ENCODE measurements around the gene GPHA2. TPM values are rescaled to one million over a fixed set of nuclear protein-coding genes. Genes with fewer than 3 reads are reported as not detected.

Gene GPHA2
- total RNA-seq, 4 donors from 2014 or later, result not detected

DNA sequence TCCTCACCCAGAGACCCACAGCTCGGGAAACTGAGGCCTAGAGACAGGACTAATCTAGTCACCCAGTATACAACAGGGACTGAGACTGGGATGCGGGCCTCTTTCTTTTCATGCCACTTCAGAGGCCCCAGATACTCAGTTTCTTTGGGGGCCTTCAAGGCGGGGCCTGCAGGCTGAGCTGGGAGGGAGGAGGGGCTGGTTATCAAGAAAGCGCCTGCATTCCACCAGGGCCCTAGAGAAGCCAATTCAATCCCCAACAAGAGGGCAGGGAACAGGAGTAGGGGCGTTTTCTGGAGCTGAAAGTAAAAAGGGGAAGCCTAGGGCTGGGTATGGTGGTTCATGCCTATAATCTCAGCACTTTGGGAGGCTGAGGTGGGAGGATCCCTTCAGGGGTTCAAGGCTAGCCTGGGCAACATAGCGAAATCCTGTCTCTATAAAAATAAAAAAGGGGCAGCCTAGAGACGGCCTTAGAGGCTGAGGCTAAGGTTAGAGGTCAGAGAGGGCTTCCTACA is 20.3 kb downstream of the GPHA2 start:
- TF ChIP-seq, protein P1, sequence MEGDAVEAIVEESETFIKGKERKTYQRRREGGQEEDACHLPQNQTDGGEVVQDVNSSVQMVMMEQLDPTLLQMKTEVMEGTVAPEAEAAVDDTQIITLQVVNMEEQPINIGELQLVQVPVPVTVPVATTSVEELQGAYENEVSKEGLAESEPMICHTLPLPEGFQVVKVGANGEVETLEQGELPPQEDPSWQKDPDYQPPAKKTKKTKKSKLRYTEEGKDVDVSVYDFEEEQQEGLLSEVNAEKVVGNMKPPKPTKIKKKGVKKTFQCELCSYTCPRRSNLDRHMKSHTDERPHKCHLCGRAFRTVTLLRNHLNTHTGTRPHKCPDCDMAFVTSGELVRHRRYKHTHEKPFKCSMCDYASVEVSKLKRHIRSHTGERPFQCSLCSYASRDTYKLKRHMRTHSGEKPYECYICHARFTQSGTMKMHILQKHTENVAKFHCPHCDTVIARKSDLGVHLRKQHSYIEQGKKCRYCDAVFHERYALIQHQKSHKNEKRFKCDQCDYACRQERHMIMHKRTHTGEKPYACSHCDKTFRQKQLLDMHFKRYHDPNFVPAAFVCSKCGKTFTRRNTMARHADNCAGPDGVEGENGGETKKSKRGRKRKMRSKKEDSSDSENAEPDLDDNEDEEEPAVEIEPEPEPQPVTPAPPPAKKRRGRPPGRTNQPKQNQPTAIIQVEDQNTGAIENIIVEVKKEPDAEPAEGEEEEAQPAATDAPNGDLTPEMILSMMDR (IDR thresholded peaks at IDR 0.05; ENCODE audit: low read depth), result no peak

DNA sequence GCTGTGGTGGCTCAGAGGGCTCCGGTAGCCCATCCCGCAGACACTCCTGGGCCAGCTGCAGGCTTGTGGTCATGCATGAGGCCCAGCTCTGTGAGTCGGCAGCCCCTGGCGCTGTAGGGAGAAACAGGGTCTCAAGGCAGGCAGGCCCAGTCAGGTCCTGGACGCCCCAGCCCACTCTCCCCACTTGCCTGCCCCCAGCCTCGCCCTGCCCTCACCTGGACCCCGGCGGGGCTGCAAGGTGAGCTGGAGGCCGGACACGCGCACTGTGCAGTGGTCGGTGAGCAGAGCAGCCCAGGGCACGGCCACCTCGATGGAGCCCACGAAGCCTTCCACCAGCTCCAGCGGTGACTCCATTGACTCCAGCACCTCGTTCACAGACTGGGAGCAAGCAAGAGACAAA is 21.6 kb downstream of the GPHA2 start:
- TF ChIP-seq, protein P1 (IDR thresholded peaks at IDR 0.05; ENCODE audit: low read depth), result no peak

DNA sequence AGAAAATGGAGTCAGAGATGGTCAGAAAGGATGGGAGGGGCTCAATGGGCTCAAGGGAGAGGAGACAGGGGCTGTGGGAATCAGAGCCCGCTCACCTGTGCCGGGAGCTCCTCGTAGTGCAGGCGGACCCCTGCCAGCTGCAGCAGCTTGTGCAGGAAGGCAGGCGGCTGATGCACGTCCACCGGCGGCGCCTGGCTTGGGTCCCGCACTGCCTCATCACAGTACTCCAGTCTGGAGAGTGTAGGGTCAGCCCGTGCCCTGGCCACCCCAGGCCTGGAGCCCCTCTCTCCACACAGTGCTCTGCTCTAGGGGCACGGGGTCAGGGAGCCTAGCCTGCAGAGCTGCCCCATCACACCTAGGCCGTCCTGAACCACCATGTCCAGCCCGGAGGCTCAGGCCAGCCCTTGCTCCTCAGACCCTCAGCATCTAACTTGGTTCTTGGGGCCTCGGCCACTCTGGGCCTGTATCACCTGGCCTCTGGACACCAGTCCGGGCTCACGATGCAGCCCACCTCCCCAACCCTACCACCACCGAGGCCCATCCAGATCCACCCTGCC is 22.4 kb downstream of the GPHA2 start:
- TF ChIP-seq, protein P1 (IDR thresholded peaks at IDR 0.05; ENCODE audit: low read depth), result no peak

DNA sequence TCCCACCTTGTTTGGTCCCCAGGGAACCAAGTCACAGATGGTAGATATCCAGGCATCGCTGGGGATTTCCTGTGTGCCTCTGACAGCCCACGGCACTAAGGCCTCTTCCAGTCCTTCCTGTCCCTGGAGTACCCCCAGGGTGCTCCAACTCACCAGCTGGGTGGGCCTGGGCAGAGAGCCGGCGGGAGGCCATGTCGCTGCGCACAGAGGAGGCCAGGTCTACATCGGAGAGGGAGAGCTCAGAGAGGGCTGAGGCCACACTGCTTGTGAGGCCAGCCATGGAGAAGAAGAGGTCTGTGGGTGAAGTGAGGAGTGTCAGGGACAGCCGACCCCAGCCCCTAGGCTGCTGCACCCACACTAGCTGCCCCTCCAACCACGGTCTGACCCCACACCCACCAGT is 24.0 kb downstream of the GPHA2 start:
- TF ChIP-seq, protein P1 (IDR thresholded peaks at IDR 0.05; ENCODE audit: low read depth), result no peak

DNA sequence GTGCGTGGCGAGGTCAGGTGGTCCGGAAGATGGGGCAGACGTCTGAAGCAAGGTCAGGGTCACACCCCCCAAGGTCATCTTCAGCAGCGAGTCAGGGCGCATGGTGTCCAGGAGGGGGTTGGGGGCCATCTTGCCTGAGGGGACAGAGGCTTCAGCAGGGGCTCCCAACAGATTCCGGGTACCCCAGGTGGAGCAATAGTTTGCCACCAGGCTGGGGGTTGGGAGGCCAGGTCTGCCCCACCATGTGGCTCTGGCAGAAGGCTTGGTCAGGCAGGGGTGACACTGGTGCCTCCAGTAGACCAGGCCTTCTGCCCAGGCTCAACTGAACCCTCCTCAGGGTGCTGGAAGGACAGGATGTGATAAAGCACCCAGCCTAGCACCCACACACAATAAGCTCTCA is 24.6 kb downstream of the GPHA2 start:
- TF ChIP-seq, protein P1 (IDR thresholded peaks at IDR 0.05; ENCODE audit: low read depth), result no peak

DNA sequence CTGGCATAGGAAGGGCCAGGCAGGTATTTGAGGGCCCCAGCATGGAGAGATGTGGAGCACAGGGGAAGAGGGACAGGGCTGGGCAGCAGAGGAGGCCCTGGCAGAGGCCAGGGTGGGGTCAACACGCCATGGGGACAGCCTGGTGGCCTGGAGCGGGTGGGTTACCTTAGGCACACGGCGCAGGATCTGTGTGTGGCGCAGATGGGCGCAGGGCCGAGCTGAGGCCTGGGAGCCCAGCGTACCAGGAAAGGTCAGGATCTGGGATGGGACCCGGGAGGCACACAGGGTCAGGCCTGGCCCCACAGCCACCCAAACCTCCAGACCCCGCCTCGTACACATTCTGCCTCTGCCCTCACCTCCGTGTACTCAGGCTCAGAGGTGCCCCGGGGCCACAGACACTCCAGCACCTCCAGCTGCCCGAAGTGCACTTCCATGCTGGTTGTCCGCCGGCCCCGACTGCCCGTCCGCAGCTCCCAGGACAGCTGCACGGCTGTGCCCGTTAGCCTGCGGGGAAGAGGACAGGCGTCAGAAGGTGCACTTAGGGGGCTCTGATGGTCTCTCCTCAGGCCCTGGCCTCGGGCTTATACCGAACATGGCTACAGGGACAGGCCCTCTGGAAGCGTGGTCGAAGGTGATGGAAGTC is 25.1 kb downstream of the GPHA2 start:
- TF ChIP-seq, protein P1 (IDR thresholded peaks at IDR 0.05; ENCODE audit: low read depth), result no peak

DNA sequence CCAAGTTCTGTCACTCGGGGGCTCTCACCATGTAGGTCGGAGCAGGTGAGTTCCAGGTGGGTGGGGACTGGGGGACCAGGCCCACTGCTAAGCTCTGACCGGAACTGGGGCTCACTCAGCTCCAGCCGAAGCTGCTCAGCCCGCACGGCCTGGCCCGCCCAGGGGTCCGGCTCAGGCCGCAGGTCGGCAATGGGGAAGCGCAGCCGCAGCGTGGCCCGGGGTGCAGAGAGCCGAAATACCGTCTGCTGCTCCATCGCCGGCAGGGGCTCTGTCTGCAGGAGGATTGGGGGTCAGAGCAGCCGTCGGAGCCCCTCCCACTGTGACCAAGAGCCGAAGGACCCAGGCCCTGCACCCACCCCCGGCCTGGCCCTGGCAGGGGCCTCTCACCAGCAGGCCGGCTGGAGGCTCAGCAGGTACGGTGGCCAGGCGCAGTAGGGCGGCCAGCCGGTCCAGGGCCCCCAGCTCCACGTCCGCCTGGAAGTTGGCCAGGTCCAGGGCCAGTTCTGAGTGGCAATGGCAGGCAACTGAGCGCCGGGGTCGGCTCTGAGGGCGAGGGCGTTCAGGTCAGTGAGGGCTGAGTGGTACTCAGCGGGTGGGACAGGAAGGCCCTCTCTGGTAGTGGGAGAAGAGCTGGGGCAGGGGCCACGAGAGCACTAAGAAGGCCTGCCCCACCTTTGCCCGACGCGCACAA is 25.9 kb downstream of the GPHA2 start:
- TF ChIP-seq, protein P1 (IDR thresholded peaks at IDR 0.05; ENCODE audit: low read depth), result no peak
